SK-N-SH treated with all-trans-retinoic acid at 6 μM for 48 hours (cell line): ENCODE measurements around the gene ORM1.

ENCODE experiments used
- ATAC-seq: fragments of 200-7000 bp; cut with Tn5 transposase; 3 replicates; pipeline ENCODE4 v1.9.1; 2020; ENCODE audit warnings: mild to moderate bottlenecking, moderate library complexity
- ARNTL ChIP-seq: fragments of 450-650 bp; formaldehyde crosslinking; IDR thresholded peaks from 2 replicates; pipeline ENCODE4 v1.5.0; 2020; ENCODE audit warnings: low read depth, mild to moderate bottlenecking, moderate library complexity, borderline replicate concordance
- BACH2 ChIP-seq: fragments of 250-450 bp; sonication (Bioruptor Pico); IDR thresholded peaks from 2 replicates; pipeline ENCODE4 v1.9.0; 2021; ENCODE audit warnings: mild to moderate bottlenecking, borderline replicate concordance
- CREB5 ChIP-seq: fragments of 250-450 bp; sonication (Bioruptor Pico); IDR thresholded peaks from 2 replicates; pipeline ENCODE4 v1.5.1; 2020; ENCODE audit warnings: low read depth, mild to moderate bottlenecking, moderate library complexity
- CSDC2 ChIP-seq: fragments of 250-450 bp; sonication (Bioruptor Pico); IDR thresholded peaks from 2 replicates; pipeline ENCODE4 v1.5.0; 2020; ENCODE audit warnings: mild to moderate bottlenecking, moderate library complexity
- CSRNP3 ChIP-seq: fragments of 250-450 bp; sonication (Bioruptor Pico); IDR thresholded peaks from 2 replicates; pipeline ENCODE4 v1.5.1; 2021; ENCODE audit warnings: mild to moderate bottlenecking, moderate library complexity
- ESRRG ChIP-seq: fragments of 250-450 bp; sonication (Bioruptor Pico); IDR thresholded peaks from 2 replicates; pipeline ENCODE4 v1.6.1; 2021; ENCODE audit warnings: mild to moderate bottlenecking
- GLIS3 ChIP-seq: fragments of 250-450 bp; sonication (Bioruptor Pico); IDR thresholded peaks from 2 replicates; pipeline ENCODE4 v1.5.0; 2020; ENCODE audit warnings: mild to moderate bottlenecking, moderate library complexity
- OSR1 ChIP-seq: fragments of 250-450 bp; sonication (Bioruptor Pico); IDR thresholded peaks from 2 replicates; pipeline ENCODE4 v1.8.0; 2022; ENCODE audit warnings: moderate library complexity, mild to moderate bottlenecking, inconsistent platforms
- PATZ1 ChIP-seq: fragments of 250-450 bp; sonication (Bioruptor Pico); IDR thresholded peaks from 2 replicates; pipeline ENCODE4 v1.8.0; 2020; ENCODE audit warnings: mild to moderate bottlenecking, moderate library complexity, borderline replicate concordance
- POU6F1 ChIP-seq: fragments of 250-450 bp; sonication (Bioruptor Pico); IDR thresholded peaks from 2 replicates; pipeline ENCODE4 v1.8.0; 2021; ENCODE audit warnings: low read depth, mild to moderate bottlenecking, moderate library complexity, borderline replicate concordance
- PPARA ChIP-seq: fragments of 250-450 bp; sonication (Bioruptor Pico); IDR thresholded peaks from 2 replicates; pipeline ENCODE4 v1.5.0; 2020; ENCODE audit warnings: mild to moderate bottlenecking, borderline replicate concordance
- RARB ChIP-seq: fragments of 250-450 bp; sonication (Bioruptor Pico); IDR thresholded peaks from 2 replicates; pipeline ENCODE4 v1.8.0; 2021; ENCODE audit warnings: mild to moderate bottlenecking, moderate library complexity
- TCF4 ChIP-seq: fragments of 250-450 bp; sonication (Bioruptor Pico); IDR thresholded peaks from 2 replicates; pipeline ENCODE4 v1.8.0; 2021; ENCODE audit warnings: mild to moderate bottlenecking, moderate library complexity, borderline replicate concordance
- TOX ChIP-seq: fragments of 250-450 bp; sonication (Bioruptor Pico); IDR thresholded peaks from 2 replicates; pipeline ENCODE4 v1.8.0; 2021; ENCODE audit warnings: mild to moderate bottlenecking, moderate library complexity, borderline replicate concordance
- ZFP3 ChIP-seq: fragments of 250-450 bp; sonication (Bioruptor Pico); IDR thresholded peaks from 2 replicates; pipeline ENCODE4 v1.5.0; 2020; ENCODE audit warnings: mild to moderate bottlenecking, moderate library complexity
- ZFP30 ChIP-seq: fragments of 450-650 bp; formaldehyde crosslinking; IDR thresholded peaks from 2 replicates; pipeline ENCODE4 v1.5.0; 2022; ENCODE audit warnings: mild to moderate bottlenecking, moderate library complexity
- ZNF70 ChIP-seq: fragments of 450-650 bp; formaldehyde crosslinking; IDR thresholded peaks from 2 replicates; pipeline ENCODE4 v1.5.0; 2020; ENCODE audit warnings: mild to moderate bottlenecking, moderate library complexity
- ZNF8 ChIP-seq: fragments of 450-650 bp; formaldehyde crosslinking; IDR thresholded peaks from 2 replicates; pipeline ENCODE4 v1.5.0; 2020; ENCODE audit warnings: mild to moderate bottlenecking, moderate library complexity

The ORM1 gene

GRCh38 chr9:114342755-114343440 lies 20.0 kb downstream of the ORM1 start (continued):
- TF ChIP-seq CSRNP3 (CRISPR knock-in tag) = no peak
- TF ChIP-seq, all 23 proteins: peak for 0

- ATAC-seq = no peak
- no peak for TF ChIP-seq PPARA (CRISPR knock-in tag)
- no peak for TF ChIP-seq CREB5 (CRISPR knock-in tag)
- no peak for TF ChIP-seq OSR1 (CRISPR knock-in tag)
- no peak for TF ChIP-seq POU6F1 (CRISPR knock-in tag)
- no peak for TF ChIP-seq ESRRG (CRISPR knock-in tag)
- TF ChIP-seq ZFP30 = no peak
- TF ChIP-seq, all 23 proteins: peak for 0
Measured at GRCh38 chr9:114343471-114344187, 20.7 kb downstream of the ORM1 start.

- no peak for ATAC-seq
- TF ChIP-seq PATZ1 (CRISPR knock-in tag) = no peak
- TF ChIP-seq, all 23 proteins: peak for 0
Measured at GRCh38 chr9:114344188-114344566, 21.3 kb downstream of the ORM1 start.

- ATAC-seq = no peak
Measured at GRCh38 chr9:114344692-114345091, 21.8 kb downstream of the ORM1 start.

More at GRCh38 chr9:114344692-114345091, 21.8 kb downstream of the ORM1 start:
- no peak for TF ChIP-seq ARNTL (CRISPR knock-in tag)
- no peak for TF ChIP-seq TOX
- TF ChIP-seq PATZ1 (CRISPR knock-in tag) = no peak
- no peak for TF ChIP-seq OSR1 (CRISPR knock-in tag)
- no peak for TF ChIP-seq ZFP3
- no peak for TF ChIP-seq CSRNP3 (CRISPR knock-in tag)
- TF ChIP-seq RARB (CRISPR knock-in tag) = no peak
- no peak for TF ChIP-seq ZNF70 (CRISPR knock-in tag)
- TF ChIP-seq BACH2 (CRISPR knock-in tag) = no peak
- TF ChIP-seq TCF4 (CRISPR knock-in tag) = no peak
- no peak for TF ChIP-seq CREB5 (CRISPR knock-in tag)
- no peak for TF ChIP-seq GLIS3 (CRISPR knock-in tag)
- no peak for TF ChIP-seq CSDC2 (CRISPR knock-in tag)
- no peak for TF ChIP-seq ZNF8 (CRISPR knock-in tag)
- TF ChIP-seq ESRRG (CRISPR knock-in tag) = no peak
- TF ChIP-seq POU6F1 (CRISPR knock-in tag) = no peak
- TF ChIP-seq, all 23 proteins: peak for 0
